HepG2 (cell line): ENCODE data around the gene GH2.

Experiments
- BRD4 ChIP-seq: sonication (generic); formaldehyde crosslinking; IDR thresholded peaks from 2 replicates; pipeline ENCODE4 v1.4.0; 2020; ENCODE audit warnings: missing genetic modification reagents
- CEBPB ChIP-seq: IDR thresholded peaks from 2 replicates; pipeline ENCODE4 v1.6.1; 2011; ENCODE audit warnings: low read depth, low read length, improper control_type of control experiment, borderline replicate concordance
- CREM ChIP-seq, 2 experiments: sonication (generic) in 1 of 2; formaldehyde crosslinking in 1 of 2; IDR thresholded peaks; 2 replicates each; pipeline versions ENCODE4 v1.4.0 to v1.6.1; 2016 to 2020; ENCODE audit warnings: antibody characterized with exemption in 1 of 2, mild to moderate bottlenecking in 1 of 2, missing genetic modification reagents in 1 of 2
- DNMT3B ChIP-seq: conservative IDR thresholded peaks from 2 replicates; pipeline ENCODE4 v1.6.1; 2016; ENCODE audit warnings: missing biosample characterization, control low read depth
- HES4 ChIP-seq: sonication (generic); formaldehyde crosslinking; IDR thresholded peaks from 2 replicates; pipeline ENCODE4 v1.9.0; 2021; ENCODE audit warnings: mild to moderate bottlenecking, missing genetic modification reagents, borderline replicate concordance
- JUND ChIP-seq: sonication (generic); formaldehyde crosslinking; IDR thresholded peaks from 2 replicates; pipeline ENCODE4 v1.8.0; 2022; ENCODE audit warnings: mild to moderate bottlenecking, missing genetic modification reagents
- MYC ChIP-seq: sonication (generic); formaldehyde crosslinking; IDR thresholded peaks from 2 replicates; pipeline ENCODE4 v1.9.0; 2021; ENCODE audit warnings: missing genetic modification reagents, borderline replicate concordance
- SIN3B ChIP-seq: fragments of 150-350 bp; IDR thresholded peaks from 2 replicates; pipeline ENCODE4 v1.6.1; 2014; ENCODE audit warnings: low read length
- SMAD3 ChIP-seq: sonication (generic); formaldehyde crosslinking; IDR thresholded peaks from 2 replicates; pipeline ENCODE4 v1.4.0; 2020; ENCODE audit warnings: missing genetic modification reagents
- TOE1 ChIP-seq: sonication (generic); formaldehyde crosslinking; IDR thresholded peaks from 2 replicates; pipeline ENCODE4 v1.4.0; 2020; ENCODE audit warnings: mild to moderate bottlenecking, missing genetic modification reagents
- ZNF224 ChIP-seq: sonication (generic); formaldehyde crosslinking; IDR thresholded peaks from 2 replicates; pipeline ENCODE4 v1.5.0; 2020; ENCODE audit warnings: mild to moderate bottlenecking, missing genetic modification reagents
- ZNF235 ChIP-seq: sonication (generic); formaldehyde crosslinking; IDR thresholded peaks from 2 replicates; pipeline ENCODE4 v1.8.1; 2023; ENCODE audit warnings: mild to moderate bottlenecking, missing genetic modification reagents, borderline replicate concordance
- TF ChIP-seq, protein P1 (sequence below): sonication (generic); formaldehyde crosslinking; IDR thresholded peaks from 2 replicates; pipeline ENCODE4 v1.5.0; 2020; ENCODE audit warnings: missing genetic modification reagents

DNA sequence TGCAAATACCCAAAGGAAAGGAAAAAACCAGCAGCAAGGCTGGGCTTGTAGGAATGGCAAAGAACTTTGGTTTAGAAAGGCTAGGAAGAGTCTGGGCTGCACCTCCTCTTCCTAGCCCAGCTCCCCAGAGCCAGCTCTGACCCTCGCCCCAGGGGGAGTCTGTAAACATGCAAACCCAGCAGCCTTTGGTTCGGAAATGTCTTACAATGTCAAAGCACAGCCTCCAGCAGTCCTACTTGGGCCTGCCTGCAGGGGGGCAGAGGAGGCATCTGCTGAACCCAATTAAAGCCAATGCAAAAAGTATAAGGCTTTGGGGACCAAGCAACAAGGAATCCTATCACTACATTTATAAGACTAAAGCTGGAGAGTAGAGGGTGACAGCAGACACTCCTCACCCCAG is 49.3 kb downstream of the GH2 start:
- TF ChIP-seq CREM (IDR thresholded peaks at IDR 0.05), result no peak
- TF ChIP-seq CREM (CRISPR knock-in tag; IDR thresholded peaks at IDR 0.05), result no peak
- no peak for TF ChIP-seq JUND (CRISPR knock-in tag)
- TF ChIP-seq SMAD3 (CRISPR knock-in tag), result no peak
- no peak for TF ChIP-seq SIN3B
- no peak for TF ChIP-seq BRD4 (CRISPR knock-in tag)
- TF ChIP-seq MYC, result no peak
- no peak for TF ChIP-seq TOE1 (CRISPR knock-in tag)
- TF ChIP-seq, protein P1, sequence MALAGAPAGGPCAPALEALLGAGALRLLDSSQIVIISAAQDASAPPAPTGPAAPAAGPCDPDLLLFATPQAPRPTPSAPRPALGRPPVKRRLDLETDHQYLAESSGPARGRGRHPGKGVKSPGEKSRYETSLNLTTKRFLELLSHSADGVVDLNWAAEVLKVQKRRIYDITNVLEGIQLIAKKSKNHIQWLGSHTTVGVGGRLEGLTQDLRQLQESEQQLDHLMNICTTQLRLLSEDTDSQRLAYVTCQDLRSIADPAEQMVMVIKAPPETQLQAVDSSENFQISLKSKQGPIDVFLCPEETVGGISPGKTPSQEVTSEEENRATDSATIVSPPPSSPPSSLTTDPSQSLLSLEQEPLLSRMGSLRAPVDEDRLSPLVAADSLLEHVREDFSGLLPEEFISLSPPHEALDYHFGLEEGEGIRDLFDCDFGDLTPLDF (CRISPR knock-in tag), result no peak
- TF ChIP-seq CEBPB, result no peak
- no peak for TF ChIP-seq HES4
- no peak for TF ChIP-seq ZNF235 (CRISPR knock-in tag)
- no peak for TF ChIP-seq ZNF224 (CRISPR knock-in tag)
- no peak for TF ChIP-seq DNMT3B (CRISPR knock-in tag)
